GM23248 (cell line): Measurements from ENCODE around the gene HRC. TPM values are rescaled to one million over a fixed set of nuclear protein-coding genes. Genes with fewer than 3 reads are reported as not detected.

Source experiments
- DNase-seq: peaks from one replicate; pipeline ENCODE4 v3.0.0-alpha.2; 2015
- H2AFZ ChIP-seq: fragments of 200-600 bp; sonication (generic); 2 replicates; pipeline ENCODE4 v1.6.1; 2016; ENCODE audit warnings: antibody characterized with exemption
- H3F3A ChIP-seq: fragments of 200-600 bp; sonication (generic); 2 replicates; pipeline ENCODE4 v1.6.1; 2016; ENCODE audit warnings: mild to moderate bottlenecking, antibody characterized with exemption, mixed run types; ENCODE audit not compliant: insufficient read depth
- H3K27ac ChIP-seq: fragments of 200-600 bp; sonication (generic); 2 replicates; pipeline ENCODE4 v1.5.1; 2016; ENCODE audit warnings: mild to moderate bottlenecking
- H3K27me3 ChIP-seq: fragments of 200-600 bp; sonication (generic); replicated peaks from 2 replicates; pipeline ENCODE4 v1.6.1; 2016; ENCODE audit warnings: mild to moderate bottlenecking; ENCODE audit not compliant: insufficient read depth
- H3K36me3 ChIP-seq: fragments of 200-600 bp; sonication (generic); 2 replicates; pipeline ENCODE4 v1.6.1; 2016; ENCODE audit warnings: low read depth, mild to moderate bottlenecking
- H3K4me1 ChIP-seq: fragments of 200-600 bp; sonication (generic); 2 replicates; pipeline ENCODE4 v1.6.1; 2016; ENCODE audit warnings: mild to moderate bottlenecking; ENCODE audit not compliant: insufficient read depth
- H3K4me2 ChIP-seq: fragments of 200-600 bp; sonication (generic); one replicate; pipeline ENCODE4 v1.6.1; 2016; ENCODE audit warnings: mild to moderate bottlenecking; ENCODE audit not compliant: unreplicated experiment
- H3K4me3 ChIP-seq: fragments of 200-600 bp; sonication (generic); 2 replicates; pipeline ENCODE4 v1.5.1; 2016; ENCODE audit warnings: mild to moderate bottlenecking
- H3K79me2 ChIP-seq: fragments of 200-600 bp; sonication (generic); 2 replicates; pipeline ENCODE4 v1.6.1; 2016; ENCODE audit warnings: mild to moderate bottlenecking; ENCODE audit not compliant: insufficient read depth
- H3K9ac ChIP-seq: fragments of 200-600 bp; sonication (generic); 2 replicates; pipeline ENCODE4 v1.6.1; 2016; ENCODE audit warnings: mild to moderate bottlenecking
- H3K9me2 ChIP-seq: fragments of 200-600 bp; sonication (generic); 2 replicates; pipeline ENCODE4 v1.6.1; 2016; ENCODE audit warnings: mixed run types, mild to moderate bottlenecking, moderate library complexity; ENCODE audit not compliant: insufficient read depth
- H3K9me3 ChIP-seq: fragments of 200-600 bp; sonication (generic); one replicate; pipeline ENCODE4 v1.6.1; 2017; ENCODE audit warnings: low read depth
- H4K20me1 ChIP-seq: fragments of 200-600 bp; sonication (generic); 2 replicates; pipeline ENCODE4 v1.6.0; 2016; ENCODE audit not compliant: insufficient read depth
- EZH2 ChIP-seq: fragments of 200-600 bp; sonication (generic); IDR thresholded peaks from 2 replicates; pipeline ENCODE4 v1.6.1; 2018; ENCODE audit warnings: antibody characterized with exemption, mild to moderate bottlenecking; ENCODE audit not compliant: insufficient read depth, poor library complexity, severe bottlenecking
- EZH2phosphoT487 ChIP-seq: fragments of 200-600 bp; sonication (generic); IDR thresholded peaks from 2 replicates; pipeline ENCODE4 v1.6.1; 2018; ENCODE audit warnings: antibody characterized with exemption, moderate library complexity, mild to moderate bottlenecking, low read depth; ENCODE audit not compliant: insufficient read depth
- WGBS, 2 experiments: methylation state at CpG; one replicate each; pipeline ENCODE4 v1.1.6; 2015 to 2017; ENCODE audit warnings: low lambda C conversion rate in 2 of 2, low coverage in 1 of 2; ENCODE audit errors: missing lambda C conversion rate in 2 of 2; 5-methylcytosine and 5-hydroxymethylcytosine counted together
- in situ Hi-C: fragments of 300-500 bp; cut with MboI; formaldehyde crosslinking; loops from 2 replicates; pipeline ENCODE4 v1.15.0; 2020
- polyA plus RNA-seq: library from polyadenylated mRNA; unstranded; fragments of >200 nt; fragmentation: Nextera tagmentation; extraction: Ambion mirVana; gene quantifications from 2 replicates; pipeline ENCODE4 v1.2.1, GENCODE V29; 2016
- total RNA-seq: library from RNA; depleted of rRNA; stranded (reverse); fragments of >200 nt; shearing (Covaris generic); gene quantifications from 2 replicates; pipeline ENCODE4 v1.2.3, GENCODE V29; 2014

Gene HRC
- total and polyA plus RNA-seq, 2 experiments from 2014 or later, result not detected

DNA sequence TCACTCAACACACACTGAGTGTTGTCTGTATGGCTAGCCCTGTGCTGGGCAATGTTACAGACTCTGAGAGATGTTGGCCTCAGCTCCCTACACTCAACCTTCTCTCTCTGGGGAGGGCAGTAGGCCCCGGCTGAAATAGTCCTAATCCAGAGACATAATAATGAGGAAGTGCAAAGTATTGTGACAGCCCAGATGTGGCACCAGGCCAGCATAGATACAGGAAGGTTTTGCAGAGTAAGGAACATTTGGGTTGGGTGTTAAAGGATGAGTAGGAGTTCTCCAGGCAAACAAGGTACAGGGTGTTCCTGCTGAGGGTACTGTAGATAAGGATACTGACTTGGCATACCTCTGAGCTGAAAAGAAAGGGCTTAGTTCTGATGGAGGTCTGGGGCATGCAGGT, 38.7 kb downstream of the HRC start:
- Histone ChIP-seq H3K4me3 (no peak overlapping the region), H3K4me1 (peaks cover 7% of the 10 kb centered on the region), H2AFZ (no peak overlapping the region), H3K36me3 (no peaks in the 10 kb centered on the region), H3K27ac (no peak overlapping the region), H4K20me1 (no peaks in the 10 kb centered on the region), H3F3A (peaks cover under 1% of the 10 kb centered on the region), H3K79me2 (no peaks in the 10 kb centered on the region), H3K4me2 (no peak overlapping the region), H3K27me3 (no peaks in the 10 kb centered on the region), H3K9ac (no peak overlapping the region), H3K9me3 (no peaks in the 10 kb centered on the region), H3K9me2 (no peaks in the 10 kb centered on the region)
- in situ Hi-C loops, result no loop called here
- WGBS, 2 experiments, result 44 to 54% methylated on average over 1 of the region's 1 CpG
- DNase-seq, result no peak
- TF ChIP-seq EZH2, result no peak
- no peak for TF ChIP-seq EZH2phosphoT487

- in situ Hi-C loops, result no loop called here
- TF ChIP-seq EZH2phosphoT487 (no peak), EZH2 (no peak)
- Histone ChIP-seq H3K4me2 (peak overlapping the region; percentile 62), H3K4me3 (peak overlapping the region; percentile 79), H2AFZ (peak overlapping the region; percentile 80), H3K9me3 (no peaks in the 10 kb centered on the region), H3K9me2 (no peaks in the 10 kb centered on the region), H3K9ac (peak overlapping the region; percentile 92), H3K79me2 (no peaks in the 10 kb centered on the region), H3K27ac (peak overlapping the region; percentile 62), H3K27me3 (no peaks in the 10 kb centered on the region), H3K36me3 (no peaks in the 10 kb centered on the region), H3F3A (peaks cover 18% of the 10 kb centered on the region), H4K20me1 (no peaks in the 10 kb centered on the region), H3K4me1 (peaks cover 20% of the 10 kb centered on the region)
- 9 to 15% methylated on average over 38 to 54 of the region's 68 CpGs for WGBS, 2 experiments
- DNase-seq, result peak; percentile 72
These were observed 40.4 kb downstream of the HRC start for GRCh38 chr19:49114630-49115363.

DNA sequence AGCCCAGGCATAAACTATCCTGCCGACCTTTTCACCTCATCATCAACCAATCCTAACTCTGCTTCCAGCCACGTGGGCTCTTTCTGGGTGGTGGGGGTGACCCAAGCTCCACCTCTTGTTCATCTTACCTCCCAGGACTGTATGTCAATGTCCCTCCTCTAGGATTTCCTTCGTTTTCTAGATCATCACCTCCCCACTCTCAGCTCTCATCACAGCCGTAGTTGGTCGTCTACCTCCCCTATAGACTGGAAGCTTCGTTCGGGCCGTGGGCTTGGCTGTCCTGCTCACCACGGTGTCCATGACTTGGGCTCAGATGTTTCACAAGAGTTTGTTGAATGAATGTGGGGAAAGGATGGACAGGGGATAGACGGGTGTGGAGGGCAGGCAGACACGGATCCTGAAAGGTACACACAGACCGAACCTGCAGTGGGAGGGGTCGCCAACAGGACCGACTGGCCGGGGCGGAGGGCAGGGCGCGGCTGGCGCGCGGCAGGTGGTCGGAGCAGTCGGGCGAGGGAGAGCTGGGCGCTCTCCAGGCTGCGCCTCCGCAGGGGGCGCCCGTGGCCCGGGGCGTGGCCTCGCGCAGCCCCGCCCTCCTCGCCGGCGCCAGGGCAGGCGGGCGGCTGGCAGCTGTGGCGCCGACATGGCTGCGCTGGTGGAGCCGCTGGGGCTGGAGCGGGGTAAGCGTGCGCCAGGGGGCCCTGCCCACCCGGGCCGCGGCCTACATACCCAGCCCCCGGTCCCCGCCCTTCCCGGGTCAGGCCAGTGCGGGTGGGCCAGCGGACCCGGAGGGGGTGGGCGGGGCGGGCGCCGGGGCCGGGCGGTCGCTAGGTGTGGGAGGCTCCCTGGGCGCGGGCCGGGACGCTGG, 41.2 kb downstream of the HRC start, which contains the start of gene LIN7B:
Gene LIN7B, plus strand, starts transcription at position 609 of the 868 bp plus-strand sequence. Its CDS starts 35 bp downstream, at position 644.
- peak; percentile 89 for DNase-seq

GRCh38 chr19:49111218-49111998, 43.8 kb downstream of the HRC start:
- DNase-seq, result no peak
- Histone ChIP-seq H3K36me3 (peaks cover 12% of the 10 kb centered on the region; the same call in 1 of the 2 replicates), H3K27me3 (no peaks in the 10 kb centered on the region), H3F3A (peaks cover 38% of the 10 kb centered on the region), H3K4me2 (no peak overlapping the region), H3K9me3 (no peaks in the 10 kb centered on the region), H3K9me2 (no peaks in the 10 kb centered on the region), H2AFZ (no peak overlapping the region), H3K4me3 (no peak overlapping the region), H3K27ac (peak overlapping the region; percentile 55), H4K20me1 (no peaks in the 10 kb centered on the region; the same call in 1 of the 2 replicates), H3K79me2 (no peaks in the 10 kb centered on the region), H3K9ac (no peak overlapping the region), H3K4me1 (peaks cover 13% of the 10 kb centered on the region)
- TF ChIP-seq EZH2phosphoT487 (no peak), EZH2 (no peak)
- WGBS, 2 experiments, result 83 to 84% methylated on average over 11 of the region's 11 CpGs
- in situ Hi-C loops, result no loop called here

More for the DNA sequence above, 41.2 kb downstream of the HRC start, which contains the start of gene LIN7B:
- peak within 1 kb of the TSS; percentile 80 for H2AFZ ChIP-seq
- H3K9me2 ChIP-seq, result no peaks in the 10 kb centered on the region
- no peaks in the 10 kb centered on the region for H4K20me1 ChIP-seq
- in situ Hi-C loops, result no loop called here
- peaks cover 20% of the 10 kb centered on the region for H3K4me1 ChIP-seq
- peaks cover 5% of the 10 kb centered on the region; the same call in 1 of the 2 replicates for H3K36me3 ChIP-seq
- H3K27ac ChIP-seq, result peak within 1 kb of the TSS; percentile 62
- H3K27me3 ChIP-seq, result no peaks in the 10 kb centered on the region
- no peaks in the 10 kb centered on the region for H3K79me2 ChIP-seq
- peaks cover 26% of the 10 kb centered on the region for H3F3A ChIP-seq
- WGBS, 2 experiments, result 2% methylated on average over 40 to 56 of the region's 66 CpGs
- peak within 1 kb of the TSS; percentile 79 for H3K4me3 ChIP-seq
- H3K4me2 ChIP-seq, result peak within 1 kb of the TSS; percentile 92
- H3K9ac ChIP-seq, result peak within 1 kb of the TSS; percentile 92
- no peak for TF ChIP-seq EZH2
- TF ChIP-seq EZH2phosphoT487, result no peak
- no peaks in the 10 kb centered on the region for H3K9me3 ChIP-seq
